H1 (cell line): Measurements from ENCODE around the gene VPS37C. TPM values are rescaled to one million over a fixed set of nuclear protein-coding genes. Genes with fewer than 3 reads are reported as not detected.

Experiments
- ATF3 ChIP-seq: IDR thresholded peaks from 2 replicates; pipeline ENCODE4 v1.6.1; 2011; ENCODE audit warnings: low read depth, mild to moderate bottlenecking, low read length; ENCODE audit not compliant: insufficient read depth
- GTF2F1 ChIP-seq: IDR thresholded peaks from 2 replicates; pipeline ENCODE4 v1.6.1; 2012; ENCODE audit warnings: low read depth, low read length, improper control_type of control experiment, borderline replicate concordance
- polyA plus RNA-seq, 7 experiments: library from polyadenylated mRNA; depleted of rRNA in 3 of 7; stranded (reverse) in 5 of 7; unstranded in 2 of 7; fragments of >200 nt in 5 of 7; fragments of 200-250 nt in 2 of 7; gene quantifications; 1 replicate in 5 of 7; 2 replicates in 1 of 7; 4 replicates in 1 of 7; pipeline versions ENCODE4 v1.2.1 to v1.2.3, GENCODE V29; 2011 to 2013; ENCODE audit warnings: missing spikeins in 2 of 7, mixed read lengths in 2 of 7
- total RNA-seq: library from RNA; stranded (reverse); fragmentation: NEBNext Ultra II Directional; extraction: Animal tissue kit (Norgen Biotek cat#: 25700); gene quantifications from 2 replicates; pipeline ENCODE4 v1.2.1, GENCODE V29; 2021

The VPS37C gene
- total and polyA plus RNA-seq, 2 of the 8 experiments (the other 6 are each of a cell fraction or from before 2014, with no cell fraction given), result 12.9 to 21.0 TPM

GRCh38 chr11:61134801-61135257 lies 26.4 kb downstream of the VPS37C start (continued):
- TF ChIP-seq ATF3 (no peak), GTF2F1 (no peak)
